Medulla oblongata (tissue), 1 donor: ENCODE measurements around the gene NANOS2.
"Not testable (repeated sequence)": the region's sequence is repeated elsewhere in the genome, so short reads cannot be mapped to it uniquely, and the experiment has no call there.

Source experiments
- DNase-seq: peaks from one replicate; pipeline ENCODE4 v3.0.0-alpha.2; 2015; ENCODE audit errors: extremely low spot score

Gene NANOS2

DNA sequence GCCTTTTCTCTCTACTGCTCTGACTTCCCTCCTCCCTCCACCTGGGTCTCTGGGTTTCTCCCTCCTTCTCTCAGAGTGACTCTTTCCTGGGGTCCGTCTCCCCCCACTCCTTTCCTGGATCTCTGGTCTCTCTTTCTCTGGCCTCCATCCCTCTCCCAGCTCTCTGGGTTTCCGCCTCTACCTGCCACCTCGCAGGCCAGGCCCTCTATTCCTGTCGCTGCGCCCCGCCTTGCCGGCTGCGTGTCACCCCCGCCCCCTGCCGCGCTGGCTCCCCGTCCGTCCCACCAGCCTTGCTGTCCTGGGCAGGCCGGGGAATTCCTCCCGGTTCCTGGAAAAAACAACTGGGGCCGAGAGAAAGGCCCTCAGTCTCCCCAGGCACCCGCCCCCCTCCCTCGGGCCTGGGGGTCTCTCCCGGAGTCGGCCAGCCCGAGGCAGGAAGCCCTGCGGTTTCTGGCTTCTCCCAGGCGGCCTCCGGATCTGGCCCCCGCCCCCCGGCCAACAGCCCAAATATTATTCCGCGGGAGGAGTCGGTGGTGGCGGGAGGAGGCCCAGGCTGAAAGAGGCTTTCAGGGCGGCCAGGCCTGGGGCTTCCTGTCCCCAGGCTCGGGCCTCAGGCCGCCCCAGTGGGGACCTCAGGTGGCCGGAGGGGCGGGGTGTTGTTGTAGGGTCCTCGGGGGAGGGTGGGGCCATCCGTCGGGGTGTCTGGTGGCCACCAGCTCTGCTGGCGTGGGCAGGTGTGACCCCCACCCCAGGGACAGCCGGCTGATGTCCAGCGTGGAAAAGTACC, 38.0 kb downstream of the NANOS2 start:
- no peak for DNase-seq

DNA sequence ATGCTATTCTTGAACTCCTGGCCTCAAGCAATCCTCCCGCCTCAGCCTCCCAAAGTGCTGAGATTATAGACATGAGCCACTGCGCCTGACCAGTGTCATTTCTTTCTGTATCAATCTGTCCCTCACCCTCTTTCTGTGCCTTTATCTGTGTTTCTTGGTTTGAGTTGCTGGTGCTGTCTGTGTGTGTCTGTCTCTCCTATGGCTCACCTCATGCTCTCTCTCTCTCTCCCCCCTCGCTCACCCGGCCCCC, 38.5 kb downstream of the NANOS2 start:
- no peak for DNase-seq

DNA sequence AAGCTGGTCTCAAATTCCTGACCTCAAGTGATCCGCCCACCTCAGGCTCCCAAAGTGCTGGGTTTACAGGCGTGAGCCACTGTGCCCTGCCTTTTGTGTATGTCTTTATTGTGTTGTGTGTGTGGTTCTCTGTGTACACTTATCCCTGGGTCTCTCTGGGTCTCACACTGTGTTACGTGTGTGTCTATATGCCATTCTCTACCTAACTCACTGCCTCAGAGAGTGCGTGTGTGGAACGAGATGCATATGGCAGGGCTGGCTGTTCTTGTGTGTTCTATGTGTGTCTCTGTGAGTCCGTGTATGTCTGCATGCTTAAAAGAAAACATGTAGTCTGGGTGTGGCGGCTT, 40.0 kb downstream of the NANOS2 start:
- no peak for DNase-seq

DNA sequence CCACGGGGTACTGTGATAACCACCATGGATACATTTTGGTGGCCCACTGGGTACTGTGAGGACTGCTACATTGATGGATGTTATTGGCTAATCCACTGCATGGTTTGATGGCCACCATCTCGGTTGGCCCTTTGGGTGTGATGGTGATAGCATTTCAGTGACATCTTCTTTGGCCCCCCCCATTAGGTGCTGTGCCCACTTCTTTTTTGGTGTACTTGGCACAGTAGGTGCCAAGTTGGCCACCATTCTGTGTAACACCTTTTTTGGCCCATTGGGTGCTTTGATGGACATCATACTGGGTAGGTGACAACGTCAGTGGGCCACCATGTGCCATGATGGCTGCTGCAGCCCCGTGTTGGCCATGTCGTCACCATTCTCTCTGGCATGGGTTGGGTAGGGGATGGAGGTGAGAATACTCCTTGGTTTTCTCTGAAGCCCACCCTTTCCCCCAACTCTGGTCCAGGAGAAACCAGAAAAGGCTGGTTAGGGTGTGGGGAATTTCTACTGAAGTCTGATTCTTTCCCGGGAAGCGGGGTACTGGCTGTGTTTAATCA, 41.3 kb downstream of the NANOS2 start:
- DNase-seq = no peak

DNA sequence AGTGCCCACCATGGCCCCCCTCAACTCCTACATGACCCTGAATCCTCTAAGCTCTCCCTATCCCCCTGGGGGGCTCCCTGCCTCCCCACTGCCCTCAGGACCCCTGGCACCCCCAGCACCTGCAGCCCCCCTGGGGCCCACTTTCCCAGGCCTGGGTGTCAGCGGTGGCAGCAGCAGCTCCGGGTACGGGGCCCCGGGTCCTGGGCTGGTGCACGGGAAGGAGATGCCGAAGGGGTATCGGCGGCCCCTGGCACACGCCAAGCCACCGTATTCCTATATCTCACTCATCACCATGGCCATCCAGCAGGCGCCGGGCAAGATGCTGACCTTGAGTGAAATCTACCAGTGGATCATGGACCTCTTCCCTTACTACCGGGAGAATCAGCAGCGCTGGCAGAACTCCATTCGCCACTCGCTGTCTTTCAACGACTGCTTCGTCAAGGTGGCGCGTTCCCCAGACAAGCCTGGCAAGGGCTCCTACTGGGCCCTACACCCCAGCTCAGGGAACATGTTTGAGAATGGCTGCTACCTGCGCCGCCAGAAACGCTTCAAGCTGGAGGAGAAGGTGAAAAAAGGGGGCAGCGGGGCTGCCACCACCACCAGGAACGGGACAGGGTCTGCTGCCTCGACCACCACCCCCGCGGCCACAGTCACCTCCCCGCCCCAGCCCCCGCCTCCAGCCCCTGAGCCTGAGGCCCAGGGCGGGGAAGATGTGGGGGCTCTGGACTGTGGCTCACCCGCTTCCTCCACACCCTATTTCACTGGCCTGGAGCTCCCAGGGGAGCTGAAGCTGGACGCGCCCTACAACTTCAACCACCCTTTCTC, 42.3 kb downstream of the NANOS2 start:
- DNase-seq = no peak

DNA sequence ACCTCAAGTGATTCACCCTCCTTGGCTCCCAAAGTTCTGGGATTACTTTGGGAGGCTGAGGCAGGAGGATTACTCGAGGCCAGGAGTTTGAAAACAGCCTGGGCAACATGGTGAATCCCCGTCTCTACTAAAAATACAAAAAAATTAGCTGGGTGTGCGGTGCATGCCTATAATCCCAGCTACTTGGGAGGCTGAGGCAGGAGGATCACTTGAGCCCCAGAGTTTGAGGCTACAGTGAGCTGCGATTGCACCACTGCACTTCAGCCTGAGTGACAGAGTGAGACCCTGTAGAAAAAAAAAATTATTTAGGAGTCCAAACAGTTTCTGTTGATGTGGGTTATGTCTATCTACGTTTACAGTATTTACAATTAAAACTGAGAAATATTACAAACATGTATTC, 43.8 kb downstream of the NANOS2 start:
- DNase-seq = no peak

DNA sequence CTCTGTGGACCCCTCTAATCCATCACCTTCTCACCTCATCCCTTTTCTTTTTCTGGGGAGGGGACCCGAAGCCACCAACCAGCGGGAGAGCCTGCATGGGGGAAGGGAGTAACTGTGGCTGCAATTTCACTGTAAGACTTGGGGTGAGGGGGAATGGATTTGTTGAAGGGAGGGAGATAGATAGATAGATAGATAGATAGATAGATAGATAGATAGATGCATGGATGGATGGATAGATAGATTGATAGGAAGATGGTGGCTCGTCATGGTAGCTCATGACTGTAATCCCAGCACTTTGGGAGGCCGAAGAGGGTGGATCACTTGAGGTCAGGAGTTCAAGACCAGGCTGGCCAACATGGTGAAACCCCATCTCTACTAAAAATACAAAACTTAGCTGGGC, 47.3 kb downstream of the NANOS2 start:
- DNase-seq = not testable (repeated sequence)

DNA sequence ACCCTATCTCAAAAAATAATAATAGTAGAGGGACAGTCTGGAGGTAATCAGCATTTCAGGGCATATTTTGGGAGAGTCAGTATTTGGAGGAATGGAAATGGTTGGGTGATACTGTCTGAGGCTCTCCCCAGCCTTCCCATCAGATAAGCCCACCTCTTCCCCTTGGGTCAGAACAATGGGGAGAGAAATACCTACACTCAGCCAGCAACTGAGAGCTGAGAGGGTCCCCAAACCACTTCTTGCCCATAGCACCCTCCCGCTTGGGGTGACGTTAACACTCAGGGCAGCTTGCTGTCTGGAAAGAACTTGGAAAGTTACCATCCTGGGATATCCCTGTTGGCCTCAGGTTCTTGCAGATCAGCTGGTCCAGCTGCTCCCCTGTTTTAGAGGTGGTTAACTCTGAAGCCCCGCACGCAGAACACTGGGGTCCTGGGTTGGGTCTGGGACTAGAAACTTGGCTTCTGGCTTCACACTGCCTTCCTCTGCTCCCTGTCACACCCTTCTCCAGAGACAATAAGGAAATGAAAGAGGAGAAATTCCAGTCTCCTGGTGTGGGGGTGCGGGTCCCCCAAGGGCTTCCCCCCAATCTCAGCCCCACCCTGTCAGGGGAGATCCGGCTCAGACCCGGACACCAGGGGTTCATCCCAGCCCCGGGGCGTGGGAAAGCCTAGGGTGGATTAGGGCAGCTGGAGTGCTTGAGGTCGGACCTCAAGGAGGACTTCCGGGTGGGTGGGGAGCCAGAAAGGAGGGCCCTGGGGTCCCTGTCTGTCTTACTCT, 48.0 kb downstream of the NANOS2 start:
- no peak for DNase-seq

DNA sequence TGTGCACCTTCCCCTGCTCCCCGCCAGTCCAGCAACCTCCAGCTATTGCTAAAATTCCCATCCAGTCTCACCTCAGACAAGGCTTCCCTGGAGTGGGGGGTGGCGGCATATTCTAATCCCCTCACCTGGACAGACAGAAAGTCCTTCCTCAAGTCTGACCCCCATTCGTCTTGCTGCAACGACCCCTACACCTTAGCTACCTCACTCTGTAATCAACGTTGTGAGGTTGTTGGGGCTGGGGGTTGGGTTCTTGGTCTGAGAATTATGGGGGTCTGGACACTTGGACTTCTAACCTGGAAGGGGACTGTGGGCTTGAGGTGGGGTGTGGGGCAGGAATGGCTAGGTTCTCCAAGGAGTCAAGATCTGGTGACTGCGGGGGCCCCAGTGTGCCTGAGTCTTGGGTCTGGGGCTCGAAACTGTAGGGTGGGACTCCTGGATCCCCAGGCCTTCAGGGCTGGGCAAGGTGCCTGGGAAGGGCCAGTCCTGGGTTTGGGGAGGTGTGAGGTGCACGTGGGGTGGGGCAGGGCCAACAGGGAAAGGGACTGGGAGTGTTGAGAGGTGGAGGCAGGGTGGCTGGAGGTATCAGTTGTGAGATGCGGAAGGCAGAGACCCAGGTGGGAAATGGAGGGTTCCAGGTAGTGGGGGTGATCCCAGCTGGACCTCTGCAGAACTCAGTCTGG, 49.2 kb downstream of the NANOS2 start:
- DNase-seq = no peak

DNA sequence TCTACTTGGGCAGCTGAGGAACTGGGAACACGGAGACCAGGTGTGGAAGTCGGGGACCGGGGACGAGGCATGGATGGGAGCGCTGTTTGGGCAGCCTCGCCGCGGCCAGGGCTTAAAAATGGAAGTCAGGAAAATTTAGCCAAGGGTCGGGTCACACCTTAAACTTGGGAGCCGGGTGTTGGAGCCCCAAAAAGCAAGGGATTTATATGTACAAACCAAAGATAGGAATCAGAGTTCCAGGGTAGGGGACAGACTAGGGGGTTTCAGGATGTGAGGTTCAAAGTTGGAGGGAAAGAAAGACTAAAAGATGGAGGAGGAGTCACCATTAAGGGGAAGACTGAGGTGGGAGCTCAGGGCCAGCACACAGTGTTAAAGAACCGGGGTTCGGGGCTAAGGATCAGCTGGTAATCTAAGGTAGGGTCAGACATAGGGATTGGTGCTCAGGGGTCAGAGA, 49.9 kb downstream of the NANOS2 start:
- no peak for DNase-seq

DNA sequence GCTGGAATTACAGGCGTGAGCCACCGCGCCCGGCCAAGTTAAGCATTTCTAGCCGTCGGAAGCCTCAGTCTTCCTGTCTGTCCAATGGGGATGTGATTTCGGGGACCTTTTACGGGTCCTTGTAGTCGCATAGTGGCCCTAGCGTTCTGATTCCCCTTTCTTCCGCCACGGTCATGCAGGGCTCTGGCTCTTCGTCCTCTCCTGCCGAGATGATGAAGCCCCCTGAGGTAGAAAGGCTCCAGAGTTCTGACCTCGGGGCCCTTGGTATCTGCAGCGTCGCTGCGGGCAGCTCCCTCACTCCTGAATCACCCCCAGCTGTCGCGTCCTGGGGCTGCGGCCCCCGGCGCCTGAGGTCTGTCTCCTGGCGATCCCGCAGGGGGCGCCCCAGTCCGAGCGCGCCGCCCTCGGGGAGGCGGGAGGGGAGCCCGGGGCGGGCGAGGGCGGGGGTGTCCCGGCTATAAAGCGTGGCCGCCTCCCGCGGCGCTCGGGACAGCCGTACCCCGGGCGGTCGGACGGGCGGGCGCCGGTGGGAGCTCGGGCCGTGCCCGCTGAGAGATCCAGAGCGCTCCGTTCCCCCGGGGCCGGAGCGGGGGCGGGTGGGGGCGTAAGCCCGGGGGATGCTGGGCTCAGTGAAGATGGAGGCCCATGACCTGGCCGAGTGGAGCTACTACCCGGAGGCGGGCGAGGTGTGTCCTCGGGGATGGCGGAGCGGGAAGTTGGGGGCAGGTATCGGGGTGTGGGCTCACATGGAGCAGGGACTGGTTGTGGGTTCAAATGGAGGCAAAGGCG, 50.5 kb downstream of the NANOS2 start, which contains the start of gene FOXA3:
FOXA3 (plus strand) TSS at position 487 of the 789 bp plus-strand sequence; CDS start at position 618, 131 bp downstream.
- peak; percentile 36 for DNase-seq

DNA sequence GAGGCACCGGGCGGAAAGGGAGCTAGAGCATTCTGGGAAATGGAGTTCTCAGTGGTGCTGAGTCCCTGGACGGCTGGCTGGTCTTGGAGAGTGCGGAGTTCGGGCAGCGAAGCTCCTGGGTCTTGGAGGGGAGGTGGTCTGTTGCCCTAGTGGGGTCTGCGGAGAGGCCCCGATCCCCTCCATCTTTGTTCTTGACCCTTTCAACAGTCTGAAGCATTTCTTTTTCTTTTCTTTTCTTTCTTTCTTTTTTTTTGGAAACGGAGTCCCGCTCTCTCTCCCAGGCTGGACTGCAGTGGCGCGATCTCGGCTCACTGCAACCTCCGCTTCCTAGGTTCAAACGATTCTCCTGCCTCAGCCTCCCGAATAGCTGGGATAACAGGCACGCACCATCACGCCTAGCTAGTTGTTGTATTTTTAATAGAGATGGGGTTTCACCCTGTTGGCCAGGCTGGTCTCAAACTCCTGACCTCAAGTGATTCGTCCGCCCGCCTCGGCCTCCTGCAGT, 51.2 kb downstream of the NANOS2 start:
- DNase-seq = no peak
